ENCODE data around the gene MS4A14. TPM values are rescaled to one million over a fixed set of nuclear protein-coding genes. Genes with fewer than 3 reads are reported as not detected.
"Not testable (repeated sequence)": the region's sequence is repeated elsewhere in the genome, so short reads cannot be mapped to it uniquely, and the experiment has no call there.

The MS4A14 gene, protein sequence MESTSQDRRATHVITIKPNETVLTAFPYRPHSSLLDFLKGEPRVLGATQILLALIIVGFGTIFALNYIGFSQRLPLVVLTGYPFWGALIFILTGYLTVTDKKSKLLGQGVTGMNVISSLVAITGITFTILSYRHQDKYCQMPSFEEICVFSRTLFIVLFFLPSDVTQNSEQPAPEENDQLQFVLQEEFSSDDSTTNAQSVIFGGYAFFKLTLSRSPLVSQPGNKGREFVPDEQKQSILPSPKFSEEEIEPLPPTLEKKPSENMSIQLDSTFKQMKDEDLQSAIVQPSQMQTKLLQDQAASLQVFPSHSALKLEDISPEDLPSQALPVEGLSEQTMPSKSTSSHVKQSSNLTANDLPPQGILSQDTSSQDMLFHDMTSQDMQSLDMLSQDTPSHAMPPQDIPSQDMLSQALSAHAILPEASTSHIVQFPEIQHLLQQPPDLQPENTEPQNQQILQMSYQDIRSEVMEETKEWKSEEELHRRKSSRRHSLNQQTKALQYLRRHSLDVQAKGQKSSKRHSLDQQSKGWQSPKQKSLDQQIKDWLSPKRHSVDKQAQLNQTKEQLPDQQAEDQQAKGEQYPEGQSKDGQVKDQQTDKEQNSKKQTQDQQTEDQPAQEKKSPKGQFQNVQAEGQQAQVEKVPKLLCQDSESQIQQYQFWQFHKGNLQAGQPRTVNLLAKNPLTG
- 0.31 TPM for total RNA-seq

GRCh38 chr11:60396382-60396781 is at the start of gene MS4A14:
Gene MS4A14 (plus strand): TSS chr11:60396459. CDS start chr11:60396579, 120 bp downstream.
- no peak for DNase-seq

- no peak for DNase-seq
These were observed 49.0 kb upstream of the MS4A14 start for GRCh38 chr11:60347084-60347797.

DNA sequence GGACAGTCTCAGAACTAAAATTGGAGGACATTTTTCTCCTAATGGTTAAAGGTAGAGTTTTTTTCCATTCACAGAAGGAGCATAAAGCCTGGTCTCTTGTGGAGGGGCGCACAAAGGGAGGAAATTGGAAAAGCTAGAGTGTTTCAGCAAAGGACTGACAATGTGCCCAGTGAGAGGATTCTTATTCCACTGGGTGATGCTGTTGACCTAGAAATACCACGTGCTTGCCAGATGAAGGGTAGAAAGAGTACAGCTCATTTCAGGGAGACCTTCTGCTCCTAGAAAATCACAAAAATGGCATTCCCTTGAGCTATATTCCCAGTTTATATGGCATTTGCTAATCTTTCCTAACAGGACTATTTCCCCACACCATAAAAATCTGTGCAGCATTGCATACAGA is 48.1 kb upstream of the MS4A14 start:
- DNase-seq = no peak

DNA sequence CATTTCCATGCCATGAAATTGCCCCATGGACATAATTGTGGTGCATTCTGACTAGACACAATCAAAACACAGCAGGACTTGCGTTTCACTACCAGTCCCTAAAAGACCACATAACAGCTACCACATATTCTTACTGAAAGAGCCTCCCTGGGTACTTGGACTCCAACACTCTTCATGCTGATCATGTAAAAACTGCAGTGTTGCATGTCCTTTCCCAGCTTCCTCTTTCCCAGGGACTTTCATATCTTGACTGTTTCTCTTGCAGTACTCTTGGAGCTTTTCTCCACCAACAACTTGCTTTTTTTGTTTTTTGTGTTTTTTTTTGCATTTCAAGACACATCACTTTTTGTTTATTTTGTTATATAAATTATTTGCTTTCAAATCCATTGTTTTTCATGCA is 46.3 kb upstream of the MS4A14 start:
- no peak for DNase-seq

DNA sequence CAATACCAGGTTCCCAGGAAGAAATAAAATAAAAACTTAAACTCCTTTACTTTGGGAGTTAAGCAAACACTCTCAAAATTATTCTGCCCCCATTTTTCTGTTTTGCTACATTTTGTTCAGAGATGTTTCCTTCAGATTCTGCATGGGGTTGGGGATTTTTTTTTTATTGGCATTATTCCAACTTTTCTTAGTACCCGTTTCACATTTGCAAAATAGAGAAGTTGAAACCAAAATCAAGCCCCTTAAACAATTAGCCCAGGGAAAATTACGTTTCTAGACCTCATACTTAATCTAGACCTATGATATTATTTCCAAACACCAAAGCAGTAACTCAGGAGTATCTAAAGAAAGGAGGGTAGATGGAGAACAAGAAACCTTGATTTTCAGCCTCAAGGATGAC is 38.5 kb upstream of the MS4A14 start:
- DNase-seq = no peak

- no peak for DNase-seq
These were observed 35.6 kb upstream of the MS4A14 start for GRCh38 chr11:60360621-60361020.

- DNase-seq = no peak
These were observed 34.0 kb upstream of the MS4A14 start for GRCh38 chr11:60362241-60362640.

DNA sequence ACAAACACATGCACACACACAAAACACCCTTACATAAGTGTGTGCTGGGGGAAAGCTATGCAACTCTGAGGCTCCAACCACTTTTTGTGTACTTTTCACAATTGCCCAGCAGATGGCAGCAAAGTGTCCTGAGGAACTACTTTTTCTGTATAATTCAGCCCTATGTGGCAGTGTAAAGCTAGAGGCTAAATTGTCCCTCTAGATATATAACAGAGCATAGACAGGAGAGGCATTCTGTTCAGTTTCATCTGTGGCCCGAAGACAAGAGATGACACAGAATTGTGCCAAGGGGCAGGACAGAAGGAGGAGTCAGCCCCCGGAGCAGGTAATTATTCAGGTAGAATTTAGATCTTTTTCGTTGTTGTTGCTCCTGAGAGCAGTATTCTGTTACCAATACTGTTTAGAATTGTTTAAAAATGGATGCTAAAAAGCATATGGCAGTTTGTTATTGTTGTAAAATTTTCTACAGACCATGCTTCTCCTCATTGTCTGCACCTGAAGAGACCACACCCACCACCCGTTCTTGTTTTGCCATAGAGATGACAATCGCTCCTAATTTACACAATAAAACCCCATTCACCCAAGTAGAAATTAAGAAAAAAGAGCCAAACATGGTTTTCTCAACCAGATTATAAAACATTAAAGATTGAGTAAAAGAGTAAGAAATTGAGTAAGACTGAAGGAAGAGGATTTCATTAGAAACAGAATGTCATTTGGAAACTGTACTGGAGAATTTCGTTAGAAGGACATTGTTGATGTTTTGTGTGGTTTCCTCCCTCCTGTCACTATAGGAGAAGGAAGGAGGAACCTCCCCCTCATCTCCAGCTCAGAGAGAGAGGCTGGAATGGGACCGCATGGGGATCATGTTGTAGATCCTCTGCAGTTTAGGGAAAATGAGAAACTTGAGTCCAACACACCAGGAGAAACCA is 32.5 kb upstream of the MS4A14 start:
- DNase-seq = peak; percentile 89

DNA sequence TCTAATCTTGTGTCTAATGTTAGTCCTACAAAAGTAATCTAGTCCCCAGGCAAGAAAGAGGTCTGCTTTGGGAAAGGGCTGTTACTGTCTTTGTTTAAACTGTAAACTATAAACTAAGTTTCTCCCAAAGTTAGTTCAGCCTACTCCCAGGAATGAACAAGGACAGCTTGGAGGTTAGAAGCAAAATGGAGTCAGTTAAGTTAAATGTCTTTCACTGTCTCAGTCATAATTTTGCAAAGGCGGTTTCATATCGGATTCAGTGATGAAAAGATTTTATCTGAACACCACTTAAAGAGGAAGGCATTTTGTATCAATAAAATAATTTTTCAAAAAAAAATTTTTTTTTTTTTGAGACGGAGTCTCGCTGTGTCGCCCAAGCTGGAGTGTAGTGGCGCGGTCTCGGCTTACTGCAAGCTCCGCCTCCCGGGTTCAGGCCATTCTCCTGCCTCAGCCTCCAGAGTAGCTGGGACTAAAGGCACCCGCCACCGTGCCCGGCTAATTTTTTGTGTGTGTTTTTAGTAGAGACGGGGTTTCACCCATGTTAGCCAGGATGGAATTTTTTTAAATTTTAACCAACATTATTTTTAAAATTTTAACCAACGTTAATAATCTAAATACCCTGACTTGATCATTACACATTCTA is 29.9 kb upstream of the MS4A14 start:
- not testable (repeated sequence) for DNase-seq

DNA sequence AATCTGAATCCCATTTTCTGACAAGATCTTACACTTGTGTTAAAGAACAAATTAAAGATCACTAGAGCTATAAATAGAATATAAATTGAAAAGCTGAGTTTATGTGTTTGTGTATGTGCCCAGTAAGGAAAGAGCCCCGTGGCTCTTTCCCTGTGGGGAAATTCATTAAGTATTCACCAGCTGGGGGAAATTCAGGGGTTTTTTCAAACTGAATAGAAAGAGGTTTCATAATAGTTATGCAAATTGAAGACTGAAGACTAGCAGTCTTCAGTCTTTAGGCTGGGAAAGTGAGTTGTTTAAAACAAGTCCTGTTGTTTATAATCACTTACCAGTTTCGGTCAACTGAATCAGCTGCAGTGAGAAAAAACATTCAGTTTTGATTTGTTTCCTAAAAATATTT is 29.2 kb upstream of the MS4A14 start:
- no peak for DNase-seq

DNA sequence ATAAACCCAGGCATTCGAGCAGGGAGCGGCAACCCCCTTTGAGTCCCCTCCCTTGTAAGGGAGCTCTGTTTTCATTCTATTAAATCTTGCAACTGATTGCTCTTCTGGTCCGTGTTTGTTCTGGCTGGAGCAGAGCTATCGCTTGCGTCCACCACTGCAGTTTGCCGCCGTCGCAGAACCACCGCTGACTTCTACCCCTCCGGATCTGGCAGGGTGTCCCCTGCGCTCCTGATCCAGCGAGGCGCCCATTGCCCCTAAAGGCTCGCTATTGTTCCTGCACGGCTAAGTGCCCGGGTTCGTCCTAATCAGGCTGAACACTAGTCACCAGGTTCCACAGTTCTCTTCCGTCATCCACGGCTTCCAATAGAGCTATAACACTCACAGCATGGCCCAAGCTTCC is 28.4 kb upstream of the MS4A14 start:
- DNase-seq = no peak

- DNase-seq = no peak
These were observed 25.9 kb upstream of the MS4A14 start for GRCh38 chr11:60370252-60370810.

DNA sequence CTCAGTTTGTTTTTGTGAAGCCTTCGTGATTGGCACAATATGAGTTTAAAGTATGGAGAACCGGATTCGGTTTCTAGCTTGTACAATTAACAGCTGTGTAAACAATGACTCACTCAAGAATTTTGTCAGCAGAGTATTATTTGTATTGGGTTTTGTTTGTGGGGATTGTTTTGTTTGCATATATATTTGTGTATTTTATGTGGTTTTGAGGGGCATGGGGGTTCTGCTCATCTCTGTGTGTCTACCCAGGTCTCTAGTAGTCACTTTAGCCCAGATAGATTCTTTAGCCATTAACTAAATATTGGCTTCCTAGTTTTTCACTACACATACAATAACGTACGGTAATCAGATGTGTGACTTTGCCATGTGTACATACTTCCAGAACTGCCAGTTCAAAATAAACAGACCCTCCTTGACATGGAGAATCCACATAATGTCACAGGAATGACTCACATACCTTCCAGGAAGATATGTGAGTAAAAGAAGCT is 25.4 kb upstream of the MS4A14 start:
- DNase-seq = peak; percentile 62

GRCh38 chr11:60371386-60371785 is 24.9 kb upstream of the MS4A14 start:
- no peak for DNase-seq

DNA sequence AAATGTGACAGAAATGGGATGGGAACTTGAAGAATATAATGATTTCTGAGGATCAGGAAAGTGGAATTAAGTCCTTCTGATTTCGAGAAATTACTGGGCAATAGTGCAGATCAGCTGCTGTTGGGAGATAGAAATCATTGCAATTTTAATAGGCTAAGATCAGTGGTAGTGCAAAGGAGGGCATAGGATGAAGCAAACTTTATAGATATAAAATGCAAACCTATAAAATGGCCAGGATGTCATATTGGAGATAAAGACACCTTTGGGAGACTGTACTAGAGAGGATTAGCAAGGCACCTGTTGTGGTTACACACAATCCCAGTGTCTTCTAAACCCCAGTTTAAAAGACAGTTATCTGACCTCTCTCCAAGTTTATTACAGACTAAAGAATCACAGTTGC is 24.4 kb upstream of the MS4A14 start:
- no peak for DNase-seq

GRCh38 chr11:60372767-60373166 is 23.5 kb upstream of the MS4A14 start:
- DNase-seq = no peak

DNA sequence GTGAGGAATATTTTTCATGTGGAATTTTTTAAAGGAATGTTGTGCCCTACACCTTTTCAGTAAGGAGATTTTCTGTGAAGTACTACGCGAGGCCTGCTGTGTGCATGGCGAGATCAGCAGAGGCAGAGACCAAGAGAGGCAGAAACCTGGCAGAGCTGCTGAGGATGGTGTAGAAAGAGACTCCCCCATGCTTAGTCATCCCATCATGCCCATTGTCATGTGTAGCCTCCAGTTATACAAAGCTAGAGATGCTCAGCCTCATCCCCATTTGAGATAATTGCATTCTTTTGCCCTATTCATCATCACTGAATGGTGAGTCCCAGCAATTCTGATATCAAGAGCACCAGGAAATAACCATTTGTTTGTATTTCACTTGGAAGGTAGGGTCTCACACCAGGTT is 20.9 kb upstream of the MS4A14 start:
- DNase-seq = no peak

DNA sequence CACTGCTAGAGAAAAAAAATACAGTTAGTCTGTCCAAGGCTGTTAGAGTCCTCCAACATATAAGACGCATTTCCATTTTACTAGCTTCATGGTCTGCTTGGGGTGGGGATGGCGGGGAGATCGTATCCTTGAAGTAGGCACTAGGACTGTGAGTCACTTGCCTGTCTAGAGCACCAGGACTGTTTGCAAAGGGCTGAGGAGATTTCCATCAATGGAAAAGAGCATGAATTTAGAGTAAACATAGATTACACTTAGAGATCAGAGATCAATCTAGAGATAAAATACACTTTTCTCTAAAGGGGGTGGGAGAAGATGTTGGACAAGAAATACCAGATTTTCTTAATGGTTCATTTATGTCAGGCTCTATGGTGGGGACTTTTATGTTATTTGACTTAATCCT is 19.7 kb upstream of the MS4A14 start:
- no peak for DNase-seq

DNA sequence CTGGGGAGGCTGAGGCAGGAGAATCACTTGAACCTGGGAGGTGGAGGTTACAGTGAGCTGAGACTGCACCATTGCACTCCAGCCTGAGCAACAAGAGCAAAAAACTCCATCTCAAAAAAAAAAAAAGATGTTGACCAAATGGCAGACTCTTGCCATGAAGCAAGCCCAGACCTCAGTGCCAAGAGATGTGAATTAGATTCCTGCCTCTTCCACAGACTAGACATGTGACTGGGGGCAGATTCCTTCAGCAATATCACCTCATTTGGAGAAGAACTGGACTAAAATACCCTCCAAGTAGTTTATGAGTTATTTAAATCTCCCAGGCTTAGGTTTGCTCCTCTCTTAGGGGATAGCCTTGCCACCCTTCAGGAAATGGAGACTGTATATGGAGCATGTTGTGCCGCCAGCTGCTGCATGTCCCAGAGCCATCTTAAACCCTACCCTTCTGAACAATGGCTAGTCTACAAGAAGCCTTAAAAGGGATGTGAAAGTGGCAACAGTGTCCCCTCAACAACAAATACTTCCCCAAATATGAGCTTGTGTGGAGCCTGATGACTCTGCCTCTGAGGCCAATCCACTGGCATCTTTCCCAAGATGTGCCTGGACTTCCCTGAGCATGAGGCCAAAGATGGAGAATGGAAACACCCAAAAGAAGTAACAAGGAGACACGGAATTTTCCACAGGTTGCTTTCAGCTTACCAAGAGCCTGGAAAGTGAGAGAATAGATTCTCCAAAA is 18.7 kb upstream of the MS4A14 start:
- peak; percentile 23 for DNase-seq

DNA sequence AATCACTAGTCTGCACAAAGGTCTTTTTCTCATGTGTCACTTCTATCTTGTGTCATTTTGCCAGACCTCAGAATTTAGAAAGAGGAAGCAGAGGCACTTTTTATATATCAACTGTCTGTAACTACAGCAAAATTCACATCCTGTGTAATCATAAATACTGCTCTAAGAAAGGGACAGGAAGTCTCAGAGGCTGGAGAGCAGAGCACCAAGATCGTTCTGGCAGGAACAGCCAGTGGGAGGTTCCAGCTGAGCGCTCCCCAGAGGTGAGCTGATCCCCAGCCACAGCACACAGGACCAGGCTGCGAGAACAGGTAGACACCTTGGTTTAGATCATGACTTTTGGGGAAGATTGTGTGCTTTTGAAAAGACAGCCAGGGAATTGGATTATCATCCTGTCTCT is 17.9 kb upstream of the MS4A14 start, which contains the start of gene MS4A7:
MS4A7 (plus strand) TSS at position 179 of the 400 bp plus-strand sequence. CDS start 4,610 bp downstream, outside the sequence.
- DNase-seq = peak; percentile 10
